SH-SY5Y (cell line): ENCODE results near the gene SPEN.

Experiments used
- GATA2 ChIP-seq: IDR thresholded peaks from 2 replicates; pipeline ENCODE4 v1.6.1; 2011; ENCODE audit warnings: mild to moderate bottlenecking, low read depth, low read length
- GATA3 ChIP-seq: IDR thresholded peaks from 2 replicates; pipeline ENCODE4 v1.6.1; 2011; ENCODE audit warnings: low read depth, mild to moderate bottlenecking, low read length, moderate library complexity

GRCh38 chr1:15962176-15962575, 114.7 kb downstream of the SPEN start:
- TF ChIP-seq GATA2 (no peak), GATA3 (no peak)
